ENCODE results near the gene CHCHD3.
"Not testable (repeated sequence)": the region's sequence is repeated elsewhere in the genome, so short reads cannot be mapped to it uniquely, and the experiment has no call there.

CHCHD3 gene

GRCh38 chr7:133044722-133045473, 37.0 kb downstream of the CHCHD3 start:
- DNase-seq (ENCODE audit: low spot score), result no peak

DNA sequence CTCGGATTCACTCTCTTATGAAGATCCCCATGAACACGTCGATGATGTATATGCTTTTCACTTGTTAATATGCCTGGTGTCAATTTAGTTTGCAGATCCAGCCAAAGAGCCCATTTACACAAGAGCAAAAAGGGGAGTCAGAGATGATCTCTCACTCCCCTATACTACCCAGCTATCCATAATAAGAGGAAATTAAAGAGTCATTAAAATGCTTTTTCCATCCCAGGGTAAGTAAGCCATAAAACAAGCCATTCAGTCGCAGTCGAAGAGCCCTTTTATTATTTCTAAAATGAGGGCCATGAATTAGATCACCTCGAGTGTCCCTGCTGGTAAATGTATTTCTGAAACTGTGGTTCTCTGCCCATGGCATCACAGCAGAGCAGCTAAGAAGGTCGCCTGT, 41.2 kb downstream of the CHCHD3 start:
- no peak for DNase-seq (ENCODE audit: low spot score)

GRCh38 chr7:133040178-133040577, 41.7 kb downstream of the CHCHD3 start:
- no peak for DNase-seq (ENCODE audit: low spot score)

DNA sequence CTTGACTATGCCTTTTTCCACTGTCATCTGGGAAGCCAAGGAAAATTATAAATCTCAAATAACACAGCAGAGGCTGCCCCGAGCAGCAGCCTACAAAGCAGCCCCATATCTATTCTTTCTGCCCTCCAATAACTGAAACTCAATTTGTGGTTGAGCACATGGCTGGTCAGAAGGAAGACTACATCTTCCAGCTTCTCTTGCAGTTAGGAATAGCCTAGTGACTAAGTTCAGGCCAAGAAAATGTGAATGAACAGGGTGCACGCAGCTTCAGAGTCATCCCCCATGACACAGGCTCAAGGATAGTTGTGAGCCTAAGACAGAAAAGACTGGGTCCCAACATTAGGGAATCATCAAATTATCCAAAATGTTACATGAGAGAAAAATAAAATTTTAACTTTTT, 42.3 kb downstream of the CHCHD3 start:
- no peak for DNase-seq (ENCODE audit: low spot score)

DNA sequence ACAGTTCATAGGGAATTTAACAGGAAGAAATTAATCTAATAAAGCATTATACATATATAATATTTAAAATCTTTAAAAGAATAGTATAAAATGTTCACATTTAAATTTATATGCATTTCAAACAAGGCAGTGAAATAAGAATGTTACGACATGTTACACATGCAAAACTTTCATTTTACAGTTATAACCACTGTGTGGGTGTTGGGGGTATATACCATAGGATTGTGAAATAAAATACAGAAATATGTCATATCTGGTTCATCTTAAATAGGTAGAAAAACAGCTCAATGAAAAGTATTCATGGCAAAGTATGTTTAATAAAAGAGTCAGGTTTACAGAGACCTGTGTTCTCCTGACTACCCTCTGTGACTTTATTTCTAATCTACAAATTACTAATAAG, 45.6 kb downstream of the CHCHD3 start:
- no peak for DNase-seq (ENCODE audit: low spot score)

GRCh38 chr7:133035240-133035639, 46.6 kb downstream of the CHCHD3 start:
- not testable (repeated sequence) for DNase-seq (ENCODE audit: low spot score)

DNA sequence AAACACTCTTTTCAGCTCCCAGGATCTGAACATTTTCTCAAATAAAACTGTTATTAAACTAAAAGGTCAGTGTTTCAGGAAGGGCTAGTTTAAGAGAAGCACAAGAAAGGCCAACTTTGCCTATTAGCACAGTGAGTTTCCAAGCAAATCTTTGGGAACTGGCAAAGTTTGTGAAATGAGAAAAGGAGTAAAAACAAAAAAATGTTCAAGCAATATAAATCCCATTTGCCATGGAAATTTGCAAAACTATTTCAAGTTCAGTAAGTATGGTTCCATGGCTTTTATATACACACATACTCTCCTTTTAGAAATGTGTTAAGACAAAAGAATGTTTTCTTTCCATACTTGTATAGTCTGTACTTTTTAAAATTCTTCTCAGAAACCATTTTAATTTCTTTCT, 51.5 kb downstream of the CHCHD3 start:
- DNase-seq (ENCODE audit: low spot score), result no peak

- no peak for DNase-seq (ENCODE audit: low spot score)
Measured at GRCh38 chr7:133029463-133029862, 52.4 kb downstream of the CHCHD3 start.

GRCh38 chr7:133027397-133027796, 54.5 kb downstream of the CHCHD3 start:
- no peak for DNase-seq (ENCODE audit: low spot score)

DNA sequence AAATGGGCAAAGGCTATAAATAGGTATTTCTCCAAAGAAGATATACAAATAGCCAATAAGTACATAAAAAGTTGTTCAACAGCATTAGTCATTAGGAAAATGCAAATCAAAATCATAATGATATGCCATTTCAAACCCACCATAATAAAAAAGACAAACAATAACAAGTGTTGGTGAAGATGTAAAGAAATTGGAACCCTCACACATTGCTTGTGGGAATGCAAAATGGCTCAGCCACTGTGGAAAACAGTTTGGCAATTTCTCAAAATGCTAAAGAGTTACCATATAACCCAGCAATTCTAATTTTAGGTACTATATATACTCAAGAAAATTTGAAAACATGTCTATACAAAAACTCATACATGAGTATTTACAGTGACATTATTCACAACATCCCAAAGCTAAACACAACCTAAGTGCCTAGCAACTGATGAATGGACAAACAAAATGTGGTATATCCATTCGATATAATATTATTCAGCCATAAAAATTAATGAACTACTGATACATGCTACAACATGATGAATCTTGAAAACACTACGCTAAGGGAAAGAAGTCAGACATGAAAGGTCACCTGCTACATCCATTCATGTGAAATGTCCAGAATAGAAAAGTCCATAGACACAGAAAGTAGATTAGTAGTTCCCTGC, 55.6 kb downstream of the CHCHD3 start:
- no peak for DNase-seq (ENCODE audit: low spot score)

GRCh38 chr7:133025056-133025455, 56.8 kb downstream of the CHCHD3 start:
- DNase-seq (ENCODE audit: low spot score), result no peak

- DNase-seq (ENCODE audit: low spot score), result no peak
Measured at GRCh38 chr7:133024596-133024995, 57.3 kb downstream of the CHCHD3 start.

- no peak for DNase-seq (ENCODE audit: low spot score)
Measured at GRCh38 chr7:133023370-133024071, 58.4 kb downstream of the CHCHD3 start.

GRCh38 chr7:133022661-133023060, 59.2 kb downstream of the CHCHD3 start:
- no peak for DNase-seq (ENCODE audit: low spot score)

GRCh38 chr7:133021196-133021595, 60.7 kb downstream of the CHCHD3 start:
- no peak for DNase-seq (ENCODE audit: low spot score)

GRCh38 chr7:133020496-133020895, 61.4 kb downstream of the CHCHD3 start:
- no peak for DNase-seq (ENCODE audit: low spot score)

DNA sequence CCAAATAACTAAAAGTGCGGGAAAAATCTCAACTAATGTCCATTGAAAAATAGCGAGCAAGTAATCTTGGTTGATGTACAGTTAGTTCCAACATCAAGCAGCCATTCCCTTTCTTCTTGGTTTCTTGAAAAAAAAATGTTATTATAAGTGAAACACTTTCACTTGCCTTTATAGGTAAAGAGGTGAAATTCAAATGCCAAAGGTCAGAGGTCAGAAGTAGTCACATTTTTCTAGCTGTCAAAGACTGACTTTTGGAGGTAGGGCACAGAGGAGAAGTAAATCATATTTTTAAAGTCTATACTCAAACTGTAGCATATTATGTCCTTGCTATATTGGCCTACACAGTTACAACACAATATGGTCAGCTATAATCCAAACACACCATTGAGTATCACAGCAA, 62.3 kb downstream of the CHCHD3 start:
- DNase-seq (ENCODE audit: low spot score), result no peak

DNA sequence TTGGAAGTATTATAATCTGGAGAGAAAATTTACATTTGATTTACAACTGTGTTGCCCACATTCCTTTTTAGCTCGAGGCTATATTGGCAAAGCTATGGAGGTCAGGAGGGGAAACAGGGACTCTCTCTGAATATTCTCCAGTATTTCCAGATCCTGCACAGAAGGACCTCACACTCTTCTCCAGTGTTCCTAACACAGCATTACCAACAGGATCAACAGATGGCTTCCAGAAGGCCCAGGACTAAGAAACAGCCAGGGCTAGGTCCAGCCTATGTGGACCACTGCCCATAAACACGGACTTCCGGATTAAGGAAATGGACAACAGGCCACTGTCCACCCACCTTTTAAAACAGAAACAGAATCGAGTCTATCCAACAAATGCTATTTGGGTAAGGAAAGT, 65.3 kb downstream of the CHCHD3 start:
- no peak for DNase-seq (ENCODE audit: low spot score)

DNA sequence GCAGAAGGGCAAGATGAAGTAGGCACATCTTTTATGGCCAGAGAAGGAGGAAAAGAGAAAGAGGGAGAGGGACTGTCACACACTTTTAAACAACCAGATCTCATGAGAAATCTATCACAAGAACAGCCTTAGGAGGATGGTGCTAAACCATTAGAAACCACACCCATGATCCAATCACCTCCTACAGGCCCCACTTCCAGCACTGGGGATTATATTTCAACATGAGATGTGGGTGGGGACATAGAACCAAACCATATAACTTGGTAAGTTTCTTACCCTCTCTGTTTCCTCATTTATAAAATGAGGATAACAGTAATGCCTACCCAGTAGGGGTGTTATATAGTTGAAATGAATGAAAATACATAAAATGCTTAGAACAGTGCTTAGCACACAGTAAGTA, 66.0 kb downstream of the CHCHD3 start:
- no peak for DNase-seq (ENCODE audit: low spot score)

GRCh38 chr7:133011746-133012145, 70.1 kb downstream of the CHCHD3 start:
- no peak for DNase-seq (ENCODE audit: low spot score)

DNA sequence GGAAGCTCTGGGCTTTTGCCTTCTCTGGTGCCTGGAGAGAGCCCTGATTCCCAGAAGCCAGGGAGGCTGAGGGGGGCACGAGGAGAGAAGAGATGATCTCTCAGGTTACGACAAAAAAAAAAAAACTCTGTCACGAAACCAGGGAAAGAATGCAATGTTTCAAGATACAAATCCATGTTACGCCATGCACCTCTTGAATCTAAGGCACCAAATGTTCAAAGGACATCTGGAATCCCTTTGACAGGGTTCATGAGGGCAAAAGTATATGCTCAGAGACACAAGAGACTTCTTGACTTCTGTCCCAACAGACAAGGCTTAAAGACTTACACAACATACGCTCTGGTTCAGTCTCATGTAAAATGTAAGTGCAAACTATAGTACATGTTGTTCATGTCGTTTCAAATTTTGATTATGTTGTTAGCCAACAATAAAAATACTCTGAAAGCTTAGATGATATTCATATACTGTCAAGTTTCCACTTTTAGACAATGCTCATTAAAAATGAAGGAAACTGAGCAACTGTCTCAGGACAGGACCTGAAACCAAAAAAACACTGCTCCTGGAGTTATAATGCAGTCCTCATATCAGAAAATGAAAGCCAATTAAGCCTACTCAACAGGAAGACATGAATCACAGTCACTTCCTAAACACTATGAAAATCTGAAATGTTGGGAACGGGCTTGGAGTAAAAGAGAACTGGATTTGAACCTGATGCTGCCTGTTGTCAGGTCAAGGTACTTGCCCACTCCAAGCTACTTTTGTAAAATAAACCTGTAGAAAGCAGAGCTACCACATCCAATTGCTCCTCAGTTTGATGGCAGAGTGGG, 72.3 kb downstream of the CHCHD3 start:
- DNase-seq (ENCODE audit: low spot score), result no peak

GRCh38 chr7:133007961-133008360, 73.9 kb downstream of the CHCHD3 start:
- no peak for DNase-seq (ENCODE audit: low spot score)

Data from RKO (cell line).